ENCODE measurements around the gene NCAPG.

NCAPG gene

DNA sequence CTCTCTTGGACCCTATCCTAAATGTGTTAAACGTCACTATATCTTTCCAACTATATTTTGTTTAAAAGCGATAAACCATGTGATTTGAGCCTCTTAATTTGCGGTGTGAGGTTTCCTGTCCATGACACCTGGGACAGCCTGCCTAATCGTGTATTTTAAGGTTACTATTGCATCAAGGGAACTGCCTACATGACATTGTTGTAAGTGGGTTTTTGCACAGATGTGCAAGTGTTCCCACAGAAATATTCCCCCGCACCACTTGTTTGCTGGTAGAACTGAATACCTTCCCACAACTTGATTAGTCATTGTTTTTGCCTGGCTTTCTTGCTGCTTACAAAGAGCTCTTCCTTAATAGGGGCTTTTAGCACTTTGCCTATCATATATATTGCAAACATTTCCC lies 24.2 kb upstream of the NCAPG start:
- Mint-ChIP-seq H3K4me1 (peaks cover 8% of the 10 kb centered on the region), H3K36me3 (ENCODE audit: low read depth) (peaks cover 20% of the 10 kb centered on the region), H3K9me3 (no peaks in the 10 kb centered on the region), H3K4me3 (no peak overlapping the region), H3K27me3 (ENCODE audit: low read depth) (peaks cover 21% of the 10 kb centered on the region), H3K27ac (no peak overlapping the region)
- TF ChIP-seq, protein P1, sequence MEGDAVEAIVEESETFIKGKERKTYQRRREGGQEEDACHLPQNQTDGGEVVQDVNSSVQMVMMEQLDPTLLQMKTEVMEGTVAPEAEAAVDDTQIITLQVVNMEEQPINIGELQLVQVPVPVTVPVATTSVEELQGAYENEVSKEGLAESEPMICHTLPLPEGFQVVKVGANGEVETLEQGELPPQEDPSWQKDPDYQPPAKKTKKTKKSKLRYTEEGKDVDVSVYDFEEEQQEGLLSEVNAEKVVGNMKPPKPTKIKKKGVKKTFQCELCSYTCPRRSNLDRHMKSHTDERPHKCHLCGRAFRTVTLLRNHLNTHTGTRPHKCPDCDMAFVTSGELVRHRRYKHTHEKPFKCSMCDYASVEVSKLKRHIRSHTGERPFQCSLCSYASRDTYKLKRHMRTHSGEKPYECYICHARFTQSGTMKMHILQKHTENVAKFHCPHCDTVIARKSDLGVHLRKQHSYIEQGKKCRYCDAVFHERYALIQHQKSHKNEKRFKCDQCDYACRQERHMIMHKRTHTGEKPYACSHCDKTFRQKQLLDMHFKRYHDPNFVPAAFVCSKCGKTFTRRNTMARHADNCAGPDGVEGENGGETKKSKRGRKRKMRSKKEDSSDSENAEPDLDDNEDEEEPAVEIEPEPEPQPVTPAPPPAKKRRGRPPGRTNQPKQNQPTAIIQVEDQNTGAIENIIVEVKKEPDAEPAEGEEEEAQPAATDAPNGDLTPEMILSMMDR (IDR thresholded peaks at IDR 0.05; ENCODE audit: unreplicated experiment in 3 of 3), result no peak

DNA sequence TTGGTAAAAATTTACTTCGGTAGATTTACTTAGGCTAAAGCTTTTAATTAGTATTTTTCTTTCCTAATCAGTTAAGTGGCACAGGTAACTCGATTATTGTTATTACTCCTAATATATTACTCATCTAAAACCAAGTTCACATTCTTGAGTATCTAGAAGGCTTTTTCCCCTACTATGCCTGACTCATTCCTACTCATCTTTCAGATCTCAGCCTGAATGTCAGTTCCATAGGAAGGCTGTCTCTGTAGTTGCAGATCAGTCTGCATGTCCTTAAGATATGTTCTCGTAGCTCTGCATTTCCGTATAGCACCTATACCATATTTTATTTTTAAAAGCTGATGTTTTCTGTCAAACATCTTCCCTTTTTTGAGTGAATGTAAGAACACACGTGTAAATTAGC lies 23.5 kb upstream of the NCAPG start:
- H3K4me1 Mint-ChIP-seq, result peaks cover under 1% of the 10 kb centered on the region
- TF ChIP-seq, protein P1 (IDR thresholded peaks at IDR 0.05; ENCODE audit: unreplicated experiment in 3 of 3), result no peak
- peaks cover 27% of the 10 kb centered on the region for H3K36me3 Mint-ChIP-seq (ENCODE audit: low read depth)
- H3K27me3 Mint-ChIP-seq (ENCODE audit: low read depth), result peaks cover 13% of the 10 kb centered on the region
- H3K9me3 Mint-ChIP-seq, result no peaks in the 10 kb centered on the region
- H3K4me3 Mint-ChIP-seq, result no peak overlapping the region
- no peak overlapping the region for H3K27ac Mint-ChIP-seq

DNA sequence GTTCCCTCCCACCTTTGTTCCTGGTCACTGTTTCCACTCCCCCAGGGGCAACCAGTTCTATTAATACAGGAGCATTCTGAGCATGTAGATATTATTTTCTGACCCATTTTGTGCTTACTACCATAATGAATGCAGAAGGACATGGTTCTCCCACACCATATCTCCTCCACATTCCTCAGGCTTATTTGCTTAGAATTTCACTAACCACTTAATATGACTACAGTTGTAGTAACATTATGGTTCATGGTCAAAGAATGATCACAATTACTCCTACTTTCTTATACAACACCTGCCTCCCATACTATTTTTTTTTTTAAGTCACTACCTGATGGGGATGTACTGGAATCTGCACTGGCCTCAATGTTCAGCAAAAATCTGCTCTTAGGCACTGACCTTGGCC lies 21.8 kb upstream of the NCAPG start:
- peaks cover 41% of the 10 kb centered on the region for H3K36me3 Mint-ChIP-seq (ENCODE audit: low read depth)
- no peaks in the 10 kb centered on the region for H3K4me1 Mint-ChIP-seq
- no peaks in the 10 kb centered on the region for H3K9me3 Mint-ChIP-seq
- peaks cover 3% of the 10 kb centered on the region for H3K27me3 Mint-ChIP-seq (ENCODE audit: low read depth)
- H3K4me3 Mint-ChIP-seq, result no peak overlapping the region
- H3K27ac Mint-ChIP-seq, result peak overlapping the region in 2 of 3 experiments; percentile 16 to 83
- TF ChIP-seq, protein P1 (IDR thresholded peaks at IDR 0.05; ENCODE audit: unreplicated experiment in 3 of 3), result no peak

DNA sequence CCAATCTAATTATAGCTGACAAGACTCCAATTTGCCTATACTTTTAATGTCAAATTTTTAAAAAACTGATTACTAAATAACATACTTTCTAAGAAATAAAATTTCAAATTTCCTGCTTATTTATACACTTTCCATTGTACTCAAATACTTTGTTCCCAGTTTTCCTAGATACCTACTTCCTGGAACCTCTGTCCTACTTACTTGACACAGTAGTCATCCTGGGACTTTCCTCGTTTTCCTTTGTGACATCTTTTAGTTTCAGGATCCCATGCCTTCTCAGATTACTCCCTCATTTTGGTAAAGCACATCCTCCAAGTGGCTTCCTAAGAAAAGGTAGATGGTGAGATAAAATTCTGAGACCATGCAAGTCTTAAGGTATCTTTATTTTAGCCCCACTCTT lies 16.0 kb upstream of the NCAPG start:
- Mint-ChIP-seq H3K27me3 (ENCODE audit: low read depth) (no peaks in the 10 kb centered on the region), H3K4me1 (no peaks in the 10 kb centered on the region), H3K36me3 (ENCODE audit: low read depth) (peaks cover 67% of the 10 kb centered on the region), H3K9me3 (no peaks in the 10 kb centered on the region), H3K27ac (no peak overlapping the region), H3K4me3 (no peak overlapping the region)
- TF ChIP-seq, protein P1 (IDR thresholded peaks at IDR 0.05; ENCODE audit: unreplicated experiment in 3 of 3), result no peak

DNA sequence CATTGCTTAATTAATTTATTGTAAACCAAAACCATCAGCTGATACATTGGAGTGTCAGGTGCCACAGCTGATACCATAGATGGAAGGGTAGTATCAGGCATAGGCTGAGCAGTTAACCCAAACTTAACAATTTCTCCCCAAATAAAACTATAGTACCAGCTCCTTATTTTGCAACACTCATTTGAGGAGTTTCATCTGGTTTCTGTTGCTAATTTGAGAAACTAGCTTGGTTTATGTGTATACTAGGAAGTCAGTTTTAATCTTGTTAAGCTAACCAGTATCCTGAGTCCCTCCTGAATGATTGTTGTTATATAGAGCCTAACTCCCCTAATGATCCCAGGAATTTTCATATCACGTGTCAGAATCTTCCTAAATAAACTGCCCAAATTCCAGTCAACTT lies 13.0 kb upstream of the NCAPG start:
- H3K9me3 Mint-ChIP-seq, result no peaks in the 10 kb centered on the region
- peaks cover 68% of the 10 kb centered on the region for H3K36me3 Mint-ChIP-seq (ENCODE audit: low read depth)
- H3K4me1 Mint-ChIP-seq, result no peaks in the 10 kb centered on the region
- no peaks in the 10 kb centered on the region for H3K27me3 Mint-ChIP-seq (ENCODE audit: low read depth)
- TF ChIP-seq, protein P1 (IDR thresholded peaks at IDR 0.05; ENCODE audit: unreplicated experiment in 3 of 3), result no peak
- H3K27ac Mint-ChIP-seq, result no peak overlapping the region
- H3K4me3 Mint-ChIP-seq, result no peak overlapping the region

DNA sequence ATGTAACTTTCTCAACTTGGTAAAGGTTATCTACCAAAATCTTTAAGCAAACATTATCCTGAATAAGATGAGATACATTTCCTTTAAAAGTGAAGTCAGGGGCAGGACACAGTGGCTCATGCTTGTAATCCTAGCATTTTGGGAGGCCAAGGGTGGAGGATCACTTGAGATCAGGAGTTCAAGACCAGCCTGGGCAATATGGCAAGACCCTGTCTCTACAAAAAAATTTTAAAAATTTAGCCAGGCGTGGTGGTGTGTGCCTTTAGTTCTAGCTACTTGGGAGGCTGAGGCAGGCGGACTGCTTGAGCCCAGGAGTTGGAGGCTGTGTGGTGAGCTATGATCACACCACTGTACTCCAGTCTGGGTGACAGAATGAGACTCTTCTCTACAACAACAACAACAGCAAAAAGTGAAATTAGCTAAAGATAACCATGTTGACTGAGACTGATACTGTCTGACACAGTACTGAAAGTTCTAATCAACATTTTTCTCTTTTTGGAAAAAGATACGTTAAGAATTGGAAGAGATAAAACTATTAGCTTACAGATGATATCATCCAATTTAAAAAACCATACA lies 5.1 kb upstream of the NCAPG start:
- Mint-ChIP-seq H3K4me1 (peaks cover 26% of the 10 kb centered on the region), H3K9me3 (no peaks in the 10 kb centered on the region), H3K4me3 (no peak overlapping the region), H3K27ac (no peak overlapping the region), H3K27me3 (ENCODE audit: low read depth) (no peaks in the 10 kb centered on the region), H3K36me3 (ENCODE audit: low read depth) (peaks cover 48% of the 10 kb centered on the region)
- TF ChIP-seq, protein P1 (IDR thresholded peaks at IDR 0.05; ENCODE audit: unreplicated experiment in 3 of 3), result no peak

Measured in nephron (organoid).